Eye (tissue), 1 donor: Measurements from ENCODE around the gene ATP7B.
A peak's percentile ranks its signal among the peaks of the same experiment; 100 is the strongest.

ENCODE experiments used
- DNase-seq: peaks from one replicate; pipeline ENCODE4 v3.0.0-alpha.2; 2015

The ATP7B gene

DNA sequence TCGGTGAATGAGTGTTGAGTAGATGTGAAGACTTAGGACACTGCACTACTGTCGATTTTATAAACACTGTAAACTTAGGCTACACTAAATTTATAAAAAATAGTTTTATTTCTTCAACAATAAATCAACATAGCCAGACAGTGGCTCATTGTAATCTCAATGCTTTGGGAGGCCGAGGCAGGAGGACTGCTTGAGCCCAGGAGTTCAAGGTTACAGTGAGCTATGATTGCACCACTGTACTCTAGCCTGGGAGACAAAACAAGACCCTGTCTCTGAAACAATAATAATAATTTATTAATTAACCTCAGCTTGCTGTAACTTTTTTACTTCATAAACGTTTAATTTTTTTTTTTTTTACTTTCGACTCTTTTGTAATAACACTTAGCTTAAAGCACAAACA lies 34.4 kb downstream of the ATP7B start:
- no peak for DNase-seq

DNA sequence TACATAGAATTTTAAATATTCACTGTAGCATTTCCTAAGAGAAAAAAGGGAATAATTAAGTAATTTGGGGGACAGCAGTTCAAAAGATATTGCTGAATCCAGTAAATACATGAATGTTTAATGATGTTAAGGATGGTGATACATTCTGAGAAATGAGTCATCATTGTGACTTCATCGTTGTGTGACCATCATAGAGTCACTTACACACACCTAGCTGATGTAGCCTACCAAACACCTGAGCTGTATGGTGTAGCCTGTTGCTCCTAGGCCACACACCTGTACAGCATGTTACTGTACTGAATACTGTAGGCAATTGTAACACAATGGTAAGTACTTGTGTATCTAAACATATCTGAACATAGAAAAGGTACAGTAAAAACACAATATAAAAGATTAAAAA lies 34.8 kb downstream of the ATP7B start:
- DNase-seq: no peak

DNA sequence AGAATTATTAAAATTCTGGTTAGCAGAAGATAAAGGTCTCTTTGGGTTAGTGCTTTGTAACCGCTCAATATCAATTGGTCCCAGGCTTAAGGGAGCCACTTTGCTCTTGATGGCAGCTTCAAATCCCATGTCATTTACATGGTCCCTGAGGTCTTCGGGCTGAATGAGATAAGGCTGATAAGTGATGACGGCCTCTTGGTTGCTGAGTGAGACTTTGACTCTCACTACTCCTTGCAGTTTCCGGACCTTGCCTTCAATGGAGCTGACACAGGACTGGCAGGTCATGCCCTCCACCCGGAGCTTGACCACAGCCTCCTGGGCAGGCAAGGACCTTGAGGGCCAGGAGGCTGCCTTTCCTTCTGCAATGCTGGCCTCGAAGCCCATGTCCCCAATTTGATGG lies 36.8 kb downstream of the ATP7B start:
- no peak for DNase-seq

DNA sequence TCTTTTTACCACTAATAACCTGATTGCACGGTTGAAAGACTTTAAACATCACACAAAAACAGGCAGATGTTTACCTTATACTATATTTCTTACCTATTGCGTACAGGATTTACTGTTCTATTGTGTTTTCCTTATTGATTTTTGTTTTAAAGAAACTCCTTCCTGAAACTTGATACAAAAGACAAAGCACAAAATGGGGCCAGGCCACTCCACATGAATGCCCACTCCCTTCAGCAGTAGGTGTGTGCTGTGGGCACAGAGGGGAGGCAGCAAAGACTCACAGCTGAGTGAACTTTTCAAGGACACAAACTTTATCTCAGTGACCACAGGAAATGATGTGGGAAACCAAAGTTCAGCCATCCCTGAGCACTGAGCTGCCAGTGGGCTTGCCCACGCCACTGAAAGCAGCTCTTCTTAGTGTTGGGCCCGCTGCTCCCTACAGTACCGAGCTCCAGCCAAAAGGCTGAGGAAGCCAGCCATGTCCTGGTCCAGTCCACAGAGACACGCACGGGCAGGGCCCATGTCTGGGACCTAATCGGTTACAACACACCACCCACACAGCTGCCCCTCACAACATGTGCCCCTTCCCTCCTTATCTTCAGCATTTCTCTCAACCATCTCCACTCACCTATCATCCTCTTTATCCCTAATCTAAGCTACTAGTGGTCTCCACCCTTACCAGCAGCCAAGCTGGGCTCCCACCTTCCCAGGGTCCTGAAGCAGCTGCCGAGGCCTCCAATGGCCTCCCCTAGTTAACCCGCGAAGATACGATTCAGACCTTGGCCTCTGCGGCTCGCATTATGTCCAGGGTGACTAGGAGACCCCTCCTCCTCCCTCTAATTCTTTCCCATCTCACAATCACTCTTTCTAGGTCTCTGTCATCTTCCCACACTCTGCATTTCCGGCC lies 39.5 kb downstream of the ATP7B start:
- DNase-seq: no peak

DNA sequence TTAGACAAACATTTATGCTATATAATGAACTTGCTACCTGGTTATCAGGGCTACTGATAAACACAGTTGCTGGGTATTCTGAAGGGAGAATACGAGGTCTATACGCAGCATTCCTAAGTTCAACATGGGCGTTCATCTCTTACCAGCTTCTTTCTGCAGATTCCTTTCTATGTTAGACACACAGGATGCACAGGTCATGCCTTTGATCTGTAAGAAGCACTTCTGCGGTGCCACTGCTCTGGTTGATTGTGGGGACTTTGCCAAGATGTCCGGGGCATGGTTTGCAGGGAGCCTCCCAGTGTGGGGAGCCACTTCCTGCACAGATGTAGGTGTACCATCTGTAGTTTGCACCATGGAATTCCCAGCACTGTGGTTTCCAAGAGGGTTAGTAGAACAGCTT lies 40.9 kb downstream of the ATP7B start:
- DNase-seq: no peak

DNA sequence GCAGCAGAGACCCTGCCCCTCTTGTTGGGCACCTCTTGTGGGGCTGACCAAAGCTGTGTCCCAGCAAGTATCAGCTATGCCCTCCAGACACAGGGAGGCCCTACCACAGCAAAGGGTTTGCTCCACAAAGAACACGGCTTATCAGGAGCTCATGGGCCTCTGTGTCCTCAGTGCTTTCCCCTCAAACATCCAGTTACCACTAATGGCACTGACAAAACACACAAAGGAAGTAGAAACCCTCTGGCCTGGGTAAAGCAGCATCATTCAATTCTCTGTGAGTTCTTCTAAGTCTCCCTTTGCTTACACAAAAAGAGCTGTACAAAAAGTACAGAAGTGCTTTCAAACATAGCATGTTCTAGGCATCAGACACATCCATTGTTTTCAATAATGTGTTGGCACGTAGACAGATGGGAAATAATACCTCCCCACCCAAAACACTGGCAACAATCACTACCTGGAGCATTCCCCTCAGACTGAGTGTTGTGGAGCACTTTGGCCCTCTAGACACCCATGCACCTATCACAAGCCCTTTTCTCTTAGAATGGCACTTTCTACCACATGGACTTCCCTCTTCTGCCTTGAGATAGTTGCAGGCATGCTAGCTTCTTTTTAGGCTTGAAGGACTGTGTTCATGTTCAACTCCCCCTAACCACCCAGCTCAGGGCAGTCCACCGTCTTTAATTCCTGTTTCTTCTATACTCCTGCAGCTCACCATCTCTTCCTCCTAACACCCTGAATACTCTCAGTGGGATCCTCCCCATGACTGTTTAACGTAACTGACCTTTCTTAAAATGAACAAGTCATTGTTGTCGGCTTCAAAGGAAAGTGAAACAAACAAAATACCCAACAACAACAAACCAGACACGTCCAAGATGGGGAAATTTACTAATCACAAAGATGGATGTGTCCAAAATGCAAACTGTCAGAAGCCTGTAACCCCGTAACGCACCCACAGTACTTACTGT lies 43.5 kb downstream of the ATP7B start:
- DNase-seq: no peak

DNA sequence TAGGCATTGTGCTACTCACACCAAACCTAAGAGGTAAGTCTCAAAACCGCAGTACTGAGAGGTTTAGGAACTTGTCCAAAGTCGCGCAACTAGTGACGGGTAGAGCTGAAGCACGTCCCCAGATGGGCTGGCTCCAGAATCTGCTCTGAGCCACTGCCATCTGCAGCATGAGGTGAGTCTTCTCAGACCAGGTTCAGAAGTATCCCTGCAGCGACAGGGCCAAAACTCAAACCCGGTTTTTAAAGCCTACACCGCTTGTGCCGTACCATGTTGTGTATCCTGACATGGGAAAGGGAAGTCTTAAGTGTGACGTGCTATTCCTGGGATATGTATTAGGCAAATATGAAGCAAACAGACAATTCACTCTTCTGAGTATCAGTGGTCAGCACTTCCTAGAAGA lies 45.1 kb downstream of the ATP7B start:
- no peak for DNase-seq

DNA sequence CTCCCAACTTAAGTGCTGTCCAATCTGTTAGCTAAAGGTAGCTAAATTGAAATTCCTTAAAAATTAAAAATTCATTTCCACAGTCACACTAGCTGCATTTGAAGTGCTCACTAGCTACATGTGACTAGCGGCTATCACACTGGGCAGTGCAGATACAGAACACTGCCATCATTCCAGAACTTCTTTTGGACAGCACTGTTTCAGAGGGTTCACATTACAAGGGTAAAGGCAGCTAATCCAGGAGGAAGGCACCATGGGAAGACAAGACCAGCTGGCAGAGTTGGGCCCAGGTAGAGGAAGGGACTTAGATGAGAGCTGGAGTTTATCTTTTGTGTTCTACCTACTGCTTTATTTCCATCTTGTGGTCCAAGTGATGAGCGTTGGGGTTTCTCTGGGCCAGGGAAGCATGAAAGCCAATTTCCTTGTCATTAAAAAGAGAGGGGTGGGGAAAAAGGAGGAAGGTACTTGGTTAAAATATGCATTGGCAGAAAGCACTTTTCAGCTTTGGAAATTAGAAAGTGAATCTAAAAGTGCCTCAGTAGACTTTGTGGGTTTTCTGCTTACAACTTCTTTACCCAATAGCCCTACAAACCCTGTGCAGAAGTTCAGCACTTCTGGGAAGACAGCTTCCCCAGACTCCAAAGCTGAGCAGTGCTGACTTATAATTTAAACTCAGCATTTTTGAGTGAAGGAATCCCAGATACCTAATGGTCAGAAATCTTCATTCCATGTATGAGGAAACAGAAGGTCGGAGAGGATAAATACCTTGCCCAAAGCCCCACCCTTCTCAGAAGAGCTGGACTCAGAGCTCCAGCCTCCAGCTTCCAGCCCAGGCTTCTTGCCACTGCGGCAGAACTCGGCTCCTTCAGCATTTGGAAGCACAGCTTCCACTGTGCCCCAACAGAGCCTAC lies 49.5 kb downstream of the ATP7B start:
- no peak for DNase-seq

DNA sequence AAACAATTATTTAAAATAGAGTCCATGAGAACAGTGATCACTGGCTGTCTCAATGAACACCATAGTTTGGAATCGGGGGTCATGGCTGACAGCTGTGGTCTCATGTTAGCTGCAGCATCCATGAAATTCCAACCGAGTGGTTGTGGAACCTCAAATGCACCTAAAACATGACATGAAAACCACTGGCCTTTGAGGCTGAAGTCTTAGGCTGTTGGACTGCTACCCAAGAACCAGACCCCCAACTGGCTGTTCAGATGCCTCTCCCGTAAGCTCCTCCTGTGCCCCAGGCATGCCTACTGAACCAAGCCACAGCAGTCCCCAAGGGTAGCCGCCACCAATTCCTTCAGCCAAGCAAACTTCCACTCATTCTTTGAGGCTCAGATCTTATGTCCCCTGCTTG lies 50.5 kb downstream of the ATP7B start:
- no peak for DNase-seq

DNA sequence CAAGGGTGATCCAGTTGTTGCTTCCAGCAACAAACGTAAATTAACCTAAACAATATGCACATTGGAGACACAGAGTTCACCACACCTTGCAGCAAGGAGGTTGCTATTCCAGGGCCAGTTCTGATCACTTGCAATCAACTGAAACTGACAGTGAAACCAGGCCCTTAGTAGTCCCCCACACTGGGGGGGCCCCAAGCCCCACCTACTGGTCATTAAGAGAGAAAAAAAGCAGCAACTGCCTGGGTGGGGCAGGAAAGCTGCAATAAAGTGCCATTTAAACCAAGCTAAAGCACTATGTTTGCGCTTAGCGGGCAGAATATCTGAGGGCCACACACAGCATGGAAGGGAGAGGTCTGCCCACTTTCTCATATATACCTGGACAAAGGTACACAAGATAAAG lies 51.5 kb downstream of the ATP7B start:
- DNase-seq: no peak

DNA sequence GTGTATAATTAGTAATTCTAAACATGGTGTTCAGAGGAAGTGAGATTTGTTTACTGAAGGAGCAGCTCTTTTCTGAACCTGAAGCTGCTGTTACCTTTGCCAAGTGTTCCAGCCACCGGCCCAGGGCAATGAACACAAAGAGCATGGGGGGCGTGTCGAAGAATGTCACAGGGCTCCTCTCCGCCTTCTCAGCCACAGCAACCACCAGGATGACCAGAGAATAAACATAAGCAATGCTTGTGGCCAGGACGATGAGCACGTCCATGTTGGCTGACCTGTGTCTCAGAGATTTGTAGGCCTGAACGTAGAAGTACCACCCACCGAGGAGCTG lies 53.1 kb downstream of the ATP7B start:
- DNase-seq: no peak

DNA sequence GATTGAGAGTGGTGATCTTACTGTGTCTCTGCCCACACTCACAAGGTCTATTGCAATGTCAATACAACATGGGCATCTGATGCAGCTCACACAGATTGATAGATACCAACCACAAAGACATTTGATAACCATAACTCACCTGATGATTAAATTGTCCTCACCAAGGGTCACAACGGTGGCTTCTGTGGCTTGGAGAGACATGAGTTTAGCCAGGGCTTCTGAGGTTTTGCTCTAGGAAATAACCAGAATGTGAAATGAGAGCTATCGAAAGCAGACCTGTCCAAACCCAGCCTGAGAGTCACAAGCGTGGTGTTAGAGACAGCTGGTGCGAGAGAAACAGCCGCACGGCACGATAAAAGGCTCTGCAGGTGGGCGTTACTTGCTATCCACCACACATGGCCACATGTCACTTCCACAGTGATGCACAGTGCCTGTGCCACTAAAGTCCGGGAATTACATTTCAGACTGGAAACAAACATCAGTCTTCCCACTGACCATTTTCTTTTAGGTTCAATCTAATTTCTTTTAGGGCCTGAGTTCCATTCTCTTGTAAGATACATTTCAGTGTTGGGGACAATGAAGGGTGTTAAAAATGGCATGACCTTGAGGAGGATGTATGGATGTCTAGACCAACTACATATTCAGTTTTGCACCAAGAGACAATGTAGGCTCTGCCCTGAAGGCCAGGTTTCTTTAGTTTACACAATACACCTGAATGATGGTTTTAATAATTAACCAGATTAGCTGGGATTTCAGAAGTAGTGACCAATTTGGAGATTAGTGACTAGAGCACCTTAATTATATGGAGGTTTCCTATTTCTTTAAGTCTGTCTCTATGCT lies 53.7 kb downstream of the ATP7B start:
- DNase-seq: peak; percentile 30

DNA sequence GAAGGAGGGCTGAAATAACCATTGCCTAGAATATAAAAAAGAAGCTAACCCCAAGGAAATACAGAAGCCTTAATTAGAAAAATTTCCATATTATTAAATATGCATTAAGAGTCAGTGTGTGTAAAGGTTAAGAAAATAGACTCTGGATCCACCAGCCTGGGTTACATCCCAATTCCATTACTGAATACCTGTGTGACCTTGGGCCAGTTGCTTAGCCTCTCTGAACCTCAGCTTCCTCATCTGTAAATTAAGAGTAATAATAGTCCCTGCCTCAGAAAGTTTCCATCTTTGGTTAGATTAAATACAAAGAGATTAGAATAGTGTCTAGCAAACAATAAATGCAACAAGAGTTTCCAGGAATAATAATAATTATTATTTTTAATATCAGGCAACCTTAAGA lies 54.5 kb downstream of the ATP7B start:
- no peak for DNase-seq

DNA sequence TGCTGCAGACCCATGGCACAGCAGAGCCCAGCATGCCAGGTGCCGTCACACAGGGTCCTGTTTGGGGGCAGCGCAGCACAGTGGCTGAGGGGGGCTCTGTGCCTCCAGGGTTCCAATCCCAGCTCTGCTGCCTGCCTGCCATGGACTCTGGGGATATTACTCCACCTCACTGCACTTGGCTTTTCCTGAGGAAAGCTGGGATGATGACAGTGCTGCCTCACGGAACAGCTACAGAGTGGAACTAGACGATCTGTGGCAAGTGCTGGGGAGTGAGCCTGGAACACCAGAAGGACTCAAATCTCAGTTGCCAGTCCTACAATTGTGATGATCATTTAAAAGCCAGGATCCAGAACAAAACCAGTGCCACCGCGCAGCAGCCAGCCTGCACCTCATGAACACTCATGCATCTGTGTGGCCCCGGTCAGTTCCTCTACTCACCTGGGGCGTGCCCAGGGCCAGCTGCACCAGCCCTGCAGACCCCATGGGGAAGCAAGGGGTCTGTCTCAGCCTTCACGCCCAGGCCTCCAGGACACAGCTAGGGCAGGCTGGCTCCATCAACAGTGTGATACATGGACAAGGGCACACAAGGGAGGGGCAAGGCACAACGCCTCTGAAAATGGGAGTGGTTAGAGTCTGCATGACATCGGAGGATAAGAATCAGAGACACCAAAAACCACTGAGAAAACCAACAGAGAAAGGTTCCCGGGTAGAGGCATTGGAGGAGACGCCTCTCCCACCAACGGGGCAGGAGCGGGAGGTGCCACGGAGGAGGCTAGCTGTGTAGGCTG lies 55.2 kb downstream of the ATP7B start:
- peak; percentile 52 for DNase-seq

DNA sequence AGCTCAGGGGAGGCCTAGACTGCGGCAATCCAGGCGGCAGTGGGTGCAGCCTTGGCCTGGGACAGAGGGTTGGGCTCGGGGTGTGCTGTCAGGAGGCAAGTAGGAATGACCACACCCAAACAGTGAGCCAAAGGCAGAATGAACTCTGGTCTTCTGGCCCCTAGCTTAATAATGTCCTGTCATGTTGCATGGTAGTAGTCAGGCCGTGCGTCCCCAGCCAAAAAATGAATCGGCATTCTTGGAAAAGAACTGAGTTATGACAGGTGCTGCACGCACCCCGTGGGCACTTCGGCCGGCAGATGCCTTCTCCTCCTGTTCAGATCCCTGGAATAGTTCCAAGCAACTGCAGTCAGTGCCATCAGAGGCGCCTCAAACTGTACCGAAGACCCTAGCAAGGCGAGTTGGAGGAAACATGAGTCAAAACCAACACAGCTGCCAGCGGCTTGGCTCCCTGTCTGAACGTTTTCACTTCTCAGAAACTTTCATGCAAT lies 55.9 kb downstream of the ATP7B start:
- DNase-seq: peak; percentile 39

DNA sequence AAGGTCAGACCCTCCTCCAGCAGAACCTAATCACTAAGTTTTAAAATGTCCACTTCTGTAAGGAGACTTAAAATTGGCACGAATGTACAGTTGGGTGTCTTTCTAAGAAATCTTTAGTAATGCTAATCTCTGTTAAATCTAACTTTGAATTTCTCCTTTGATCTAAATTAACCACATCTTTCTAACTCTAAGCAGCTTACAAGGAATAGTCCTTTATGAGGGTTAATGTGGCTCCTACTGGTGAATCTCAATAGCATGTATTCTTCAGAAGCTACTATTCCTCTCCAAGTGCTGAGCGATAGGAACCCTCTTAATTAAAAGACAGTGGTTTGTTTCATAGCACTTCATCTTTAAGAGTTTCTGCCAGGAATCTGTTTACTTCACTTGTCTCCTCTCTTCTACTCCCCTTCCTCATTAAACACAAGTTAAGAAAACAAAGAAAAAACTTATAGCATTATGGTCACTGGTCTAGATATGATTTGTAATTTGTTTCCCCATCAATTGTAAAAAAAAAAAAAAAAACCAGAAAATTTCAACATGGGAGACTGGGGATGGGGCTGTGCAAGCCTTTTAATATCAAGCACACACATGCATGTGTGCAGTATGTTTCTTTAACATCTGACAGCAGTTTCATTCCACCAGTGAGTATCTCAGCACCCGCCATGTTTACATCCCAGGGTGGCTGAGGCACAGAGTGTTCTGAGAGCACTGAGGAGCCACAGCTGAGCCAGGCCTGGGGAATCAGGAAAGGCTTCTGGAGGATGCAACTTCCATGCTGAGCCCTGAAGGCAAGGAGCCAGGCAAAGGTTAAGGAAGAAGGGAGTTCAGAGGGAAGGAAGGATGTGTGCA lies 57.7 kb downstream of the ATP7B start:
- DNase-seq: no peak

DNA sequence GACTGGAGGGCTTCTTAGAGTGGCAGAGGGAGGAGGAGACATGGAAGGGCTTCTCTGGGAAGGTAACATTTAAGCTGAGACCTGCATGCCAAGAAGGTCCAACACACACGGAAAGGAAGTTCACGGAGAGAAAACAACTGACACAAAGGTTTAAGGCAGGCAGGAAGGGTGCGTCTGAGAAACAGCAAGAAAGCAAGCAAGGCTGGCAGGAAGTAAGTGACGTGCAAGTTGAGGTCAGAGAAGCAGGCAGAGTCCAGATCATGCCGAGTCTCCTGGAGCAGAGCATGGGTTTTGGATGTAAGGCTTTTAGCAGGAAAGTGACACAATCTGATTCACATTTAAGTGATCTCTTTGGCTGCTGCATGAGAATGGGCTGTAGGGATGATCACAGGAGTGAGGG lies 60.5 kb downstream of the ATP7B start:
- DNase-seq: no peak

DNA sequence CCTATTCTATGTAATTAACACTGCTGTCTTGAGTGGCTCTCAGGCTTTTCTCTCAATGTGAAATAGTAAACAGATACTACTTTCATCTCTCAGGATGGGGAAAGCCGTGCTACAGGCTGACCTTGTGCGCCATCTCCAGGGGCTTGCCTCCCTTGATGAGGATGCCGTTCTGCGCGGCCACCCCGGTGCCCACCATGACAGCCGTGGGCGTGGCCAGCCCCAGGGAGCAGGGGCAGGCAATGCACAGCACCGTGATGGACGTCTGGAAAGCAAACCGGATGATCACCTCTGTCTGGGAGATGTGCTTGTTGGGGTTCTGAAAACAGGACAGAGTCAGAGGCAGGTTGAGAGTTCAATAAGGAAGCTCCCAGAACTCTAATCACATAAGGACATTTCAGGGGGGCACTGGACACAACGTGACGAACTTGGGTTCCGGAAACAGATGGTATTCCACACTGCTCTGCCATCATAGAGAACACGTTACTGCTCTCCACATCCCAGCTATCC lies 65.0 kb downstream of the ATP7B start:
- DNase-seq: no peak

DNA sequence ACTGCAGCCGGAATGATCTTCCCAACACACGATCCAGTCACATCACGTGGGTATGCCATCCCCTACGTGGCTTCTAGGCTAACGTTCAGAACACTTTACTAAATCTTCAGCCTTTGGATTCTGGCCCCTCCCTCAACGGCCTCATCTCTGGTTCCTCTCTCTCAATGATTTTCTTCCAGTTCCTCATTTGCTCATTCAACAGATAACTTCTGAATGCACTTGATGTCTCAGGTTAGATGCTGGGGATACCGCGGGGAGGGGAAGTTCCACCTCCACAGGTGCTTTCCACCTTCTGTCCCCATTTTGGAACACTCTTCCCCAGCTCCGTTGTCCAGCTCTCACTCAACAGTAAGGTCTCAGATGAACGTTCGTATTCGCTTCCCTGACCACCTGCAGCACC lies 66.1 kb downstream of the ATP7B start:
- no peak for DNase-seq

DNA sequence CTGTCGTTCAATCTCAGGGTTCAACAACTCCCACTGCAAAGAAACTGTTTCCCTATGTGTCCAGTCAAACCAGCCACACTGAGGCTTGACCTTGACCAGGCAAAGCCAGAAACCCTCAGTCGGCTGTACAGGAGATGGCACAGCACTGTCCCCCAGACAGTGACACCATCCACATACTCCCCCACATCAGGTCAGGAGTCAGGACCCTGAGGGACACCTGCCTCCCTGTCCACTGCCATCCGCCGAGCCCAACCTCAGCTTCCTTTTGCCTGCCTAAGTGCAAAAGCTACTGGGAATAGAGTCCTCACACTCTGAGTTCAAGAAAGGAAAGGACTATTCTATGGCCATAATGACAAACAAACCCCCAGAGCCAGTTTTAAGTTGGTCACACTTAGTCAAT lies 66.8 kb downstream of the ATP7B start:
- DNase-seq: no peak
